Measurements from ENCODE around the gene PHC2. TPM values are rescaled to one million over a fixed set of nuclear protein-coding genes. Genes with fewer than 3 reads are reported as not detected.

PHC2 gene
- total RNA-seq, 4 donors from 2014 or later: 118 to 164 (median 139) TPM

DNA sequence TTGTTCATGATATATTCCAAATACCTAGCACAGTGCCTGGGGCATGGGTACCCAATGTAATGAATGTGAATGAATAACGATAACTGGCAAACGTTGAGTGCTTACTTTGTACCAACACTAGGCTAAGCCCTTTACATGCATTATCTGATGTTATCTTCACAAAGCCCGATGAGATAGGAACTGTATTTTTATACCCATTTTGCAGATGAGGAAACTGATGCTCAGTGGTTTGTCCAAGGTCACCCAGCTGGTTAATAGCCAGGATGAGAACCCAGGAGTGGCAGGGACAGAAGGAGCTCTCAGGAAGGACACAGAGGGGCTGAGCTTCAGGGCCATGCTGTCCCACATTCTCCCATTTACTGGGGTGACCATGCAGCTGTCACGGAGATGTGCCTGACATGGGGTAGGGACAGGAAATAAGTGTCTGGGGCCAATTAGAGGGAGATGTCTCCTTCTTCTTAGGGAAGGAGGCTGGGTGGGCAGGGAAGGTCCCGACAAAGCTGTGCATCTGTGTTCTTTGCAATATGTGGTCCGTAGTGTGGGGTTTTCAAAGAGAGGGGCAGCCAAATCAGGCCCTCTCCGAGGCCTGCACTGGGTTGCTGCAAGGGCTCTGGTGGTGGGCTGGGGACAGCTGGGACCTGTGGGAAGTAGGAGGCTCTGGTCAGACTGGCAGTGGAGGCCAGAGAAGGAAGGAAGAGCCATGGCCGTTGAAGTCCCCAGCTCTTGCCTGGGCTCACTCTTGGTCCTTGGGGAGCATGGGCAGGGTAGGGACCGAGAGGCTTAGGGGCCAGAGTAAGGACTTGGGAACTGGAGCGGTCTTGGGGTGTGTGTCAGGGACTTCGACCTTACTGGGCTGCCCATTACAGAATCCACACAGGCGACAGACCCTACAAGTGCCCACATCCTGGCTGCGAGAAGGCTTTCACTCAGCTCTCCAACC lies 136.6 kb downstream of the PHC2 start:
- TF ChIP-seq, protein P1, sequence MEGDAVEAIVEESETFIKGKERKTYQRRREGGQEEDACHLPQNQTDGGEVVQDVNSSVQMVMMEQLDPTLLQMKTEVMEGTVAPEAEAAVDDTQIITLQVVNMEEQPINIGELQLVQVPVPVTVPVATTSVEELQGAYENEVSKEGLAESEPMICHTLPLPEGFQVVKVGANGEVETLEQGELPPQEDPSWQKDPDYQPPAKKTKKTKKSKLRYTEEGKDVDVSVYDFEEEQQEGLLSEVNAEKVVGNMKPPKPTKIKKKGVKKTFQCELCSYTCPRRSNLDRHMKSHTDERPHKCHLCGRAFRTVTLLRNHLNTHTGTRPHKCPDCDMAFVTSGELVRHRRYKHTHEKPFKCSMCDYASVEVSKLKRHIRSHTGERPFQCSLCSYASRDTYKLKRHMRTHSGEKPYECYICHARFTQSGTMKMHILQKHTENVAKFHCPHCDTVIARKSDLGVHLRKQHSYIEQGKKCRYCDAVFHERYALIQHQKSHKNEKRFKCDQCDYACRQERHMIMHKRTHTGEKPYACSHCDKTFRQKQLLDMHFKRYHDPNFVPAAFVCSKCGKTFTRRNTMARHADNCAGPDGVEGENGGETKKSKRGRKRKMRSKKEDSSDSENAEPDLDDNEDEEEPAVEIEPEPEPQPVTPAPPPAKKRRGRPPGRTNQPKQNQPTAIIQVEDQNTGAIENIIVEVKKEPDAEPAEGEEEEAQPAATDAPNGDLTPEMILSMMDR (IDR thresholded peaks at IDR 0.05; ENCODE audit: low read depth): no peak

DNA sequence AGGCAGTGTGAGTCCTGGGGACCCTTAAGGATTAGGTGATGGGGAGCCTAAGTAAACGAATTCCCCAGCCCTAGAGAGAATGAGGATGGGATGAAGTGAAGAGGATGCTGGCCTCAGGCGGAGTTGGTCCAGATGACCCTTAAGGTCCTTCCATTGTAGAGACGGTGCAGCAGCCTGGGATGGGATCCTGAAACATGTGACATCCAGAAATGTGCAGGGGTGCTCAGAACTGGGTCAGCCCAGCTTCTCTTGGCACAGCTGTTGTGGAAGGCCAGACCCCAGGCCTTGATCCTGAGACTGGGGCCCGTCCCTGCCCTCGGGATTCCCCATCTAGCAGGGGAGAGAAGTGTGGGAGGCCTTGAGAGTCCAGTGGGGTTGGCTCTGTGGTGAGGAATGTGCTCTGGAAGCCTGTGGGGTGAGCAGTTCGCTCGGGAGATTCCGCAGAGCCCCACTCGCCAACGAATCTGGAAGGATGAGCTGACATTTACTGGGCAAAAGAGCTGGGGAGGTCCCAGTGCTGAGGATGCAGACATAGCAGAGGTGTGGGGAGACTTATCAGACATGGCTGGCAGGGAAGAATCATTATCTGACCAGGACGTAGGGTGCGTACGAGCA lies 138.1 kb downstream of the PHC2 start:
- TF ChIP-seq, protein P1 (IDR thresholded peaks at IDR 0.05; ENCODE audit: low read depth): no peak

DNA sequence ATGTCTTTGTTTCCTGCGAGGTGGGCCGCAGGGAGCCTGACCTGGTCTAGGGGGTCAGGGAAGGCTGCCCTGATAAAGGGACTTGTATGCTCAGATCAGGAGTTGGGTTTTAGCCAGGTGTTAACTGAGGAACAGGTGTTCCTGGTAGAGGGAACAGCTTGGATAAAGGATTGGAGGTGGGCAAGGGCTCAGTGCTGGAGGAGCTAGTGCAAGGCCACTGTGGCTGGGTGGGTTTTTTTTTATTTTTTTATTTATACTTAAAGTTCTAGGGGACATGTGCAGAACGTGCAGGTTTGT lies 141.1 kb downstream of the PHC2 start:
- TF ChIP-seq, protein P1 (IDR thresholded peaks at IDR 0.05; ENCODE audit: low read depth): no peak

DNA sequence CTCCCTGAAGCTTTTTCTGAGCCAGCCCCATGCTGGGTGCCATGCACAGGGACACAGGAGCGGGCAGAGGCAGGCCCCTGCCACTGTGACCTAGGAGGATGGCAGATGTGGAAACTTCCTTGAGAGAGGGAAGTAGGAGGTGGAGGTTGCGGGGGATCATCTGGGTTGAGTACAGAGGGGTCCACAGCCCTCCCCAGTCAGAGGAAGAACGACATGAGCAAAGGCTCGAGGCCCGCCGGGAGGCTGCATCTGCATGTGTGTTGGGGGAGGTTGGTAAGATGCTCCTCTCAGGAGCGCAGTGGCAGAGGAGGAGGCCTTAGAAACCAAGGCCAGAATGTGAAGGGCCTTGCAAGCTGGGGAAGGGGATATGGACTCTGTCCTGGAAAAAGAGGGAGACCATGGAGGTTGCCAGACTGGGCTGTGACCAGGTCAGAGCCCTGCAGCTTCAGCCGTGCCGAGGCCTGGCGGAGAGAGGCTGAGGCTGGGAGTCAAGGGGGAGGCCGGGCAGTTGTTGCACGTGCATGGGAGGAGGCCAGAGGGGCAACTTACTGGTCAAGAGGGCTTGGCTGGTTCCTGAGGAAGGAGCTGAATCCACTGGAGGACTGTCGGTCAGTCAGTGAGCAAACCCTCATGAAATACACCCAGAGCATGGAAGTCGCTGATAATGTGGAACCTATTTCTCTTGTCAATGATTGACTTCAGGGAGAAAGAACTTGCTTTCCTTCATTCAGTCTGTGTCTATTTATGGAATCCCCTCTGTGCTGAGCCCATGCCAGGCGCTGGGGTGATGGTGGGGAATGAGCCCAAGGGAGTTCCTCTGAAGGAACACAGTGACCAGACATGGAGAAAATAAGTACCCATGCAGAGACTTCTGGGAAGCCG lies 141.7 kb downstream of the PHC2 start:
- TF ChIP-seq, protein P1 (IDR thresholded peaks at IDR 0.05; ENCODE audit: low read depth): no peak

DNA sequence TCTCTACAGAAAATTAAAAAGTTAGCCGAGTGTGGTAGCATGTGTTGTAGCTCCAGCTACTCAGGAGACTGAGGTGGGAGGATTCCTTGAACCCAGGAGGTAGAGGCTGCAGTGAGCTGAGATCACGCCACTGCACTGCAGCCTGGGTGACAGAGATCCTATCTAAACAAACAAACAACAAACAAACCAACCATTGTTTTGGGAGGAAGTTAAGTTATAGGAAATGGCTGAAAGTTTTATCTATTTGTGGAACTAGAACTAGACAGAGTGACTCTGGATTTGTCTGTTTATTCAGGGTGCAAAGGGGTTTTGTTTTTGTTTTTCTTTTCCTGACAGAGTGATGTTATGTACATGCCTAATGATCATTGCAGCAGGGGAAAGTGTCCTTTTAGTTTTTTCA lies 143.6 kb downstream of the PHC2 start:
- TF ChIP-seq, protein P1 (IDR thresholded peaks at IDR 0.05; ENCODE audit: low read depth): no peak

DNA sequence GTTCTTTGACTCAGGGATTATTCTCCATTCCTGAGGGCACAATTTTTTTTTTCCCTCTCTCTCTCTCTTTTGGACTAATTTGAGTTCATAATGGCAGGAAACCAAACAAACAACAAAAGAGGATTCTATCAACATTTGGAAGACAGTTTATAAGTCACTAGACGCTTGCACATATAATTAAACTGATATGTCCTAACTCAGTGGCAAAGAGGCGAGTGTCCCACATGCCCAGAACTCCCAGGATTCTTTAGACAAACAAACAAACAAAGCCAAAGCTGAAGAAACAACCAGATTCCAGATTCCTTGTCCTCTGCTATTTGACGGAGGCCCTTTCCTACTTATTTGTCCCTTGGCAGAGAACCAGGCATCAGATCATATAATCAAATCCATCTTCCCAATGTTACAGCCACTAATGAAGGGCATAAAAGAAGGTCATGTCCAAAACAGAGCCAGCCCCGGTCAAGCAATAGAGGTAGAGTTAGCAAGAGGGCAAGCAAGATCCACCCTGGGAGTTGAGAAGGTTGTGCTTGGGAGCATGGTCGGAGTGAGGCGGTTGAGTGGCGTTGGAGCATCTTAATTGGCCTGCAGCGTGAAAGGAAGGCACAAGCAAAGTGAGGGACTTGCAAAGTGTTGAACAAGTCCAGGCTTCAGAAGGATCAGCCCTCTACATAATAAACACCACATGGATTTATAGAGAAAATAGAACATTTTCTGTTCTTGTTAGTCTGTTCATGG lies 144.3 kb downstream of the PHC2 start:
- TF ChIP-seq, protein P1 (IDR thresholded peaks at IDR 0.05; ENCODE audit: low read depth): no peak

Measured in subcutaneous adipose tissue (tissue), 4 donors.